ENCODE data around the gene ZBTB1. TPM values are rescaled to one million over a fixed set of nuclear protein-coding genes. Genes with fewer than 3 reads are reported as not detected.

ZBTB1 gene
- total and polyA plus RNA-seq, 5 donors from 2014 or later, result 53.5 to 167 (median 57.3) TPM

GRCh38 chr14:64531567-64531966 is 27.0 kb downstream of the ZBTB1 start:
- Histone ChIP-seq H3K27ac (ENCODE audit: insufficient read depth, low read length, poor library complexity, severe bottlenecking) (no peak overlapping the region), H3K4me3 (ENCODE audit: low read depth, low read length) (no peak overlapping the region), H3K36me3 (ENCODE audit: control insufficient read depth, insufficient read depth, low read length) (no peaks in the 10 kb centered on the region), H3K9me3 (ENCODE audit: control insufficient read depth in 2 of 2, low read length in 2 of 2) (no peaks in the 10 kb centered on the region), H3K27me3 (ENCODE audit: control insufficient read depth, insufficient read depth, low read length) (no peaks in the 10 kb centered on the region), H3K4me1 (ENCODE audit: control insufficient read depth, insufficient read depth, low read length, poor library complexity, severe bottlenecking) (no peaks in the 10 kb centered on the region)
- no peak for DNase-seq
- Mint-ChIP-seq H3K4me3 (no peak overlapping the region), H3K4me1 (peaks cover 4 to 21% (median 9%) of the 10 kb centered on the region in 4 donors), H3K27me3 (no peaks in the 10 kb centered on the region), H3K36me3 (no peaks in the 10 kb centered on the region), H3K27ac (peak overlapping the region in 1 of 3 donors; percentile 30), H3K9me3 (no peaks in the 10 kb centered on the region)
- ATAC-seq (ENCODE audit: low read depth in 2 of 2), result no peak

- Histone ChIP-seq H3K36me3 (ENCODE audit: control insufficient read depth, insufficient read depth, low read length) (no peaks in the 10 kb centered on the region), H3K4me3 (ENCODE audit: low read depth, low read length) (no peak overlapping the region), H3K27ac (ENCODE audit: insufficient read depth, low read length, poor library complexity, severe bottlenecking) (no peak overlapping the region), H3K9me3 (ENCODE audit: control insufficient read depth in 2 of 2, low read length in 2 of 2) (peaks cover 0 to 5% of the 10 kb centered on the region in 2 experiments), H3K4me1 (ENCODE audit: control insufficient read depth, insufficient read depth, low read length, poor library complexity, severe bottlenecking) (peaks cover 22% of the 10 kb centered on the region), H3K27me3 (ENCODE audit: control insufficient read depth, insufficient read depth, low read length) (no peaks in the 10 kb centered on the region)
- Mint-ChIP-seq H3K4me1 (peaks cover 5 to 28% (median 17%) of the 10 kb centered on the region in 4 donors), H3K27ac (no peak overlapping the region), H3K27me3 (peaks cover 25% of the 10 kb centered on the region), H3K36me3 (peaks cover 3% of the 10 kb centered on the region), H3K4me3 (peak overlapping the region in 2 of 4 donors; percentile 37 to 90), H3K9me3 (peaks cover 0 to 2% (median 0%) of the 10 kb centered on the region in 7 donors)
- ATAC-seq (ENCODE audit: low read depth in 2 of 2) (no peak), DNase-seq (no peak)
Observed at GRCh38 chr14:64536488-64537245, 32.1 kb downstream of the ZBTB1 start.

- peak; percentile 91 for ATAC-seq (ENCODE audit: low read depth in 2 of 2)
- H3K4me3 Mint-ChIP-seq, result peak within 1 kb of the TSS; percentile 89 to 100 (median 98)
- peak; percentile 87 to 98 (median 90) for DNase-seq
- peaks cover 39% of the 10 kb centered on the region for H3K27me3 Mint-ChIP-seq
- Histone ChIP-seq H3K27me3 (ENCODE audit: control insufficient read depth, insufficient read depth, low read length) (no peaks in the 10 kb centered on the region), H3K4me3 (ENCODE audit: low read depth, low read length) (peak within 1 kb of the TSS; percentile 82), H3K36me3 (ENCODE audit: control insufficient read depth, insufficient read depth, low read length) (no peaks in the 10 kb centered on the region), H3K27ac (ENCODE audit: insufficient read depth, low read length, poor library complexity, severe bottlenecking) (no peak within 1 kb of the TSS), H3K9me3 (ENCODE audit: control insufficient read depth in 2 of 2, low read length in 2 of 2) (peaks cover 0 to 5% of the 10 kb centered on the region in 2 experiments), H3K4me1 (ENCODE audit: control insufficient read depth, insufficient read depth, low read length, poor library complexity, severe bottlenecking) (peaks cover 33% of the 10 kb centered on the region)
- peak within 1 kb of the TSS; percentile 79 to 99 (median 95) for H3K27ac Mint-ChIP-seq
- H3K9me3 Mint-ChIP-seq, result peaks cover 0 to 2% (median 0%) of the 10 kb centered on the region in 7 donors
- H3K36me3 Mint-ChIP-seq, result peaks cover 3% of the 10 kb centered on the region
- peaks cover 12 to 44% (median 23%) of the 10 kb centered on the region in 4 donors for H3K4me1 Mint-ChIP-seq
Observed at GRCh38 chr14:64540208-64541202, 35.9 kb downstream of the ZBTB1 start, which contains the start of gene HSPA2. Gene HSPA2 (plus strand): TSS chr14:64540741. CDS start chr14:64540850, 109 bp downstream.

GRCh38 chr14:64541261-64541971 is 36.8 kb downstream of the ZBTB1 start:
- Histone ChIP-seq H3K4me3 (ENCODE audit: low read depth, low read length) (peak overlapping the region; percentile 49), H3K36me3 (ENCODE audit: control insufficient read depth, insufficient read depth, low read length) (no peaks in the 10 kb centered on the region), H3K27me3 (ENCODE audit: control insufficient read depth, insufficient read depth, low read length) (no peaks in the 10 kb centered on the region), H3K9me3 (ENCODE audit: control insufficient read depth in 2 of 2, low read length in 2 of 2) (peaks cover 0 to 5% of the 10 kb centered on the region in 2 experiments), H3K27ac (ENCODE audit: insufficient read depth, low read length, poor library complexity, severe bottlenecking) (no peak overlapping the region), H3K4me1 (ENCODE audit: control insufficient read depth, insufficient read depth, low read length, poor library complexity, severe bottlenecking) (peaks cover 33% of the 10 kb centered on the region)
- Mint-ChIP-seq H3K4me1 (peaks cover 12 to 44% (median 23%) of the 10 kb centered on the region in 4 donors), H3K9me3 (peaks cover 0 to 2% (median 0%) of the 10 kb centered on the region in 7 donors), H3K36me3 (peaks cover 3% of the 10 kb centered on the region), H3K27ac (peak overlapping the region; percentile 49 to 79 (median 76)), H3K4me3 (peak overlapping the region; percentile 89 to 100 (median 98)), H3K27me3 (peaks cover 39% of the 10 kb centered on the region)
- peak in 2 of 3 donors; percentile 23 to 35 for DNase-seq
- no peak for ATAC-seq (ENCODE audit: low read depth in 2 of 2)

GRCh38 chr14:64541972-64542835 is 37.6 kb downstream of the ZBTB1 start:
- H3K4me3 ChIP-seq (ENCODE audit: low read depth, low read length), result peak overlapping the region; percentile 49
- peaks cover 3% of the 10 kb centered on the region for H3K36me3 Mint-ChIP-seq

GRCh38 chr14:64542836-64543201 is 38.2 kb downstream of the ZBTB1 start:
- H3K4me3 ChIP-seq (ENCODE audit: low read depth, low read length), result no peak overlapping the region
- H3K9me3 ChIP-seq (ENCODE audit: control insufficient read depth in 2 of 2, low read length in 2 of 2), result peaks cover 0 to 5% of the 10 kb centered on the region in 2 experiments
- Mint-ChIP-seq H3K4me3 (peak overlapping the region; percentile 83 to 100 (median 94)), H3K36me3 (peaks cover 3% of the 10 kb centered on the region), H3K4me1 (peaks cover 12 to 42% (median 23%) of the 10 kb centered on the region in 4 donors), H3K9me3 (peaks cover 0 to 2% (median 0%) of the 10 kb centered on the region in 7 donors), H3K27ac (peak overlapping the region in 2 of 3 donors; percentile 20 to 23), H3K27me3 (peaks cover 35% of the 10 kb centered on the region)
- no peak overlapping the region for H3K27ac ChIP-seq (ENCODE audit: insufficient read depth, low read length, poor library complexity, severe bottlenecking)
- ATAC-seq (ENCODE audit: low read depth in 2 of 2) (no peak), DNase-seq (no peak)
- no peaks in the 10 kb centered on the region for H3K36me3 ChIP-seq (ENCODE audit: control insufficient read depth, insufficient read depth, low read length)
- H3K27me3 ChIP-seq (ENCODE audit: control insufficient read depth, insufficient read depth, low read length), result no peaks in the 10 kb centered on the region
- H3K4me1 ChIP-seq (ENCODE audit: control insufficient read depth, insufficient read depth, low read length, poor library complexity, severe bottlenecking), result peaks cover 33% of the 10 kb centered on the region

More at GRCh38 chr14:64541972-64542835, 37.6 kb downstream of the ZBTB1 start:
- H3K4me1 ChIP-seq (ENCODE audit: control insufficient read depth, insufficient read depth, low read length, poor library complexity, severe bottlenecking), result peaks cover 33% of the 10 kb centered on the region
- Mint-ChIP-seq H3K27me3 (peaks cover 35% of the 10 kb centered on the region), H3K4me1 (peaks cover 12 to 42% (median 23%) of the 10 kb centered on the region in 4 donors), H3K27ac (peak overlapping the region in 2 of 3 donors; percentile 49 to 58), H3K9me3 (peaks cover 0 to 2% (median 0%) of the 10 kb centered on the region in 7 donors), H3K4me3 (peak overlapping the region; percentile 83 to 100 (median 94))
- H3K27ac ChIP-seq (ENCODE audit: insufficient read depth, low read length, poor library complexity, severe bottlenecking), result no peak overlapping the region
- peaks cover 0 to 5% of the 10 kb centered on the region in 2 experiments for H3K9me3 ChIP-seq (ENCODE audit: control insufficient read depth in 2 of 2, low read length in 2 of 2)
- H3K27me3 ChIP-seq (ENCODE audit: control insufficient read depth, insufficient read depth, low read length), result no peaks in the 10 kb centered on the region
- DNase-seq (peak in 1 of 3 donors; percentile 20), ATAC-seq (ENCODE audit: low read depth in 2 of 2) (no peak)
- H3K36me3 ChIP-seq (ENCODE audit: control insufficient read depth, insufficient read depth, low read length), result no peaks in the 10 kb centered on the region

Data from CD4-positive, CD25-positive, alpha-beta regulatory T cell (primary cell).